Measurements from ENCODE around the gene PRR12. TPM values are rescaled to one million over a fixed set of nuclear protein-coding genes. Genes with fewer than 3 reads are reported as not detected.

Gene PRR12
- total RNA-seq, 1 donor from 2014 or later: 8.9 TPM

DNA sequence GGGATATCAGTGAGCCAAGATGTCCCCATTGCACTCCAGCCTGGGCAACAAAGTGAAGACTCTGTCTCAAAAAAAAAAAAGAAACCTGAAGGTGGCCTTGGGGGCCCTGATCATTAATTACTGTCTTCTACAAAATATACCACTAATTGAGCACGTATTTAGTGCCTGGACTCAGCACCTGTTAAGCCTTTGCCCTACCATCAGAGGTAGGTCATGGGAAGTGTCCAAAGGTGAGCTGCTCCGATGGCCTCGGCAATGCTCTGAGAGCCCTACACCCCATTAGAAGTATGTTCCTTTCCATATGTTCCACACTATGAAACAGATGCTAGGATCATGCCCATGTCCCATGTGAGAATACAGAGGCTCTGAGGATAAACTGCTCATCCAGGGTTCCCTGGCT lies 31.5 kb upstream of the PRR12 start:
- H3K4me3 ChIP-seq (ENCODE audit: low read depth, low read length): no peak overlapping the region
- no peaks in the 10 kb centered on the region for H3K27me3 ChIP-seq (ENCODE audit: control insufficient read depth, insufficient read depth, low read length)
- peaks cover 5% of the 10 kb centered on the region for H3K36me3 ChIP-seq (ENCODE audit: control insufficient read depth, insufficient read depth, low read length)
- DNase-seq (ENCODE audit: low read depth): no peak
- TF ChIP-seq, protein P1, sequence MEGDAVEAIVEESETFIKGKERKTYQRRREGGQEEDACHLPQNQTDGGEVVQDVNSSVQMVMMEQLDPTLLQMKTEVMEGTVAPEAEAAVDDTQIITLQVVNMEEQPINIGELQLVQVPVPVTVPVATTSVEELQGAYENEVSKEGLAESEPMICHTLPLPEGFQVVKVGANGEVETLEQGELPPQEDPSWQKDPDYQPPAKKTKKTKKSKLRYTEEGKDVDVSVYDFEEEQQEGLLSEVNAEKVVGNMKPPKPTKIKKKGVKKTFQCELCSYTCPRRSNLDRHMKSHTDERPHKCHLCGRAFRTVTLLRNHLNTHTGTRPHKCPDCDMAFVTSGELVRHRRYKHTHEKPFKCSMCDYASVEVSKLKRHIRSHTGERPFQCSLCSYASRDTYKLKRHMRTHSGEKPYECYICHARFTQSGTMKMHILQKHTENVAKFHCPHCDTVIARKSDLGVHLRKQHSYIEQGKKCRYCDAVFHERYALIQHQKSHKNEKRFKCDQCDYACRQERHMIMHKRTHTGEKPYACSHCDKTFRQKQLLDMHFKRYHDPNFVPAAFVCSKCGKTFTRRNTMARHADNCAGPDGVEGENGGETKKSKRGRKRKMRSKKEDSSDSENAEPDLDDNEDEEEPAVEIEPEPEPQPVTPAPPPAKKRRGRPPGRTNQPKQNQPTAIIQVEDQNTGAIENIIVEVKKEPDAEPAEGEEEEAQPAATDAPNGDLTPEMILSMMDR (IDR thresholded peaks at IDR 0.05; ENCODE audit: insufficient read depth, low read length, poor library complexity, severe bottlenecking): no peak

DNA sequence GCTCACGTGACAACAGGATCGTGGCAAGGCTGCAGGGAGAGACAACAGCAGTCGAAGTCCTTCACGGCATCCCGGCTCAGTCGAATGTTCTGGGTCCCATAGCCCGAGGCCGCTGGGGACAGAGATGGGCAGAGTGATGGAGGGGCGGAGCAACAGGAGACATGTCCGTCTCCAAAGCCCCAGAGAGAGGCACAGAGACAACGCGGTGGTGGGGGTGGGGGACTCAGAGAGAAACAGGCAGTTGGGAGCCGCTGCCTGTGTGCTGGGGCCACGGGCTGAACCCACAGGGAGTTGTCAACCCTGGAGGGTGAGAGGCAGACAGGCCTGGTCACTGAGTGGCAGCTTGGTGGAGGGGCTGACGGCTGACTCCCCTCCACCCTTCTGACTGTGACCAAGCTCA lies 31.1 kb upstream of the PRR12 start:
- TF ChIP-seq, protein P1 (IDR thresholded peaks at IDR 0.05; ENCODE audit: insufficient read depth, low read length, poor library complexity, severe bottlenecking): no peak
- no peak for DNase-seq (ENCODE audit: low read depth)
- Histone ChIP-seq H3K27me3 (ENCODE audit: control insufficient read depth, insufficient read depth, low read length) (no peaks in the 10 kb centered on the region), H3K4me3 (ENCODE audit: low read depth, low read length) (no peak overlapping the region), H3K36me3 (ENCODE audit: control insufficient read depth, insufficient read depth, low read length) (peaks cover 5% of the 10 kb centered on the region)

DNA sequence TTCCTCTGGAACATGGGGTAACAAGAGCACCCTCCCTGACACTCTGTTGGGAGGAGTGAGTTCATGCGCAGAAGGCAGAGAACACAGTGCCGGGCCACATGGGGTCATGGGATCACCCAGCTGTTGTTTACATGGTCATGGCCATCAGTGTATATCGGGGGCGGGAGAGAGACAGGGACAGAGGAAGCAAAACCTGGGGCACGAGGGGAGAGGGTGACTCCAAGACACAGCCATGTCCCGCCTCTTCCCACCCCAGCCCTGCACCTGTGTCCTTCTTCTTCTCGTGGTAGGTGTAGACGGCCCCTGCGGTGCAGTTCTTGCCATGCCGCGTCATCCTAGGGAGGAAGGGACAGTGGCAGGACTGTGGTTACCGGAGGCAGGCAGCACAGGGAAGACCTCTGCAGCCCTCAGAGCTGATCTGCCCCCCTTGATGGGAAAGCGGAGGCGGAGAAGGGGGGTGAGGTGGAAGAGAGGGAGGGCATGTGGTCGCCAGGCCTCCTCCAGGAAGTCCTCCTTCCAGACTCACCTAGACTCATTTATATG lies 30.6 kb upstream of the PRR12 start:
- TF ChIP-seq, protein P1 (IDR thresholded peaks at IDR 0.05; ENCODE audit: insufficient read depth, low read length, poor library complexity, severe bottlenecking): no peak
- no peak for DNase-seq (ENCODE audit: low read depth)
- no peak overlapping the region for H3K4me3 ChIP-seq (ENCODE audit: low read depth, low read length)
- peaks cover 5% of the 10 kb centered on the region for H3K36me3 ChIP-seq (ENCODE audit: control insufficient read depth, insufficient read depth, low read length)
- H3K27me3 ChIP-seq (ENCODE audit: control insufficient read depth, insufficient read depth, low read length): no peaks in the 10 kb centered on the region

DNA sequence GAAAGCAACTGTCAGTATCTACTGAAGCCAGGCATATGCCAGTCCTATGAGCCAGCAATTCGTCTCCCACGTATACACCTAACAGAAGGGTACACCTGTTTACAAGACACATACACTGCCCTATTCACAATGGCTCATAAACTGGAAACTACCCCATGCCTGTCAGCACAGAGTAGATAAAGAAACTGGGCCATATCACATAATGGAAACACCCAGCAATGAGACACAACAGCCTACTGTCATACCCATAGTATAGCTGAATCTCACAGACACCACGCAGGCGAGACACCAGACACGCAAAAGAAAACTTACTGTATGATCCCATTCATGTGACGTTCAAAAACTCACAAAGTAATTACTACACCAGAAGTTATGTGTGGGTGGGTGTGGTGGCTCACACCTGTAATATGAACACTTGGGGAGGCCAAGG lies 26.4 kb upstream of the PRR12 start:
- Histone ChIP-seq H3K27me3 (ENCODE audit: control insufficient read depth, insufficient read depth, low read length) (no peaks in the 10 kb centered on the region), H3K36me3 (ENCODE audit: control insufficient read depth, insufficient read depth, low read length) (no peaks in the 10 kb centered on the region), H3K4me3 (ENCODE audit: low read depth, low read length) (no peak overlapping the region)
- no peak for DNase-seq (ENCODE audit: low read depth)
- TF ChIP-seq, protein P1 (IDR thresholded peaks at IDR 0.05; ENCODE audit: insufficient read depth, low read length, poor library complexity, severe bottlenecking): no peak

DNA sequence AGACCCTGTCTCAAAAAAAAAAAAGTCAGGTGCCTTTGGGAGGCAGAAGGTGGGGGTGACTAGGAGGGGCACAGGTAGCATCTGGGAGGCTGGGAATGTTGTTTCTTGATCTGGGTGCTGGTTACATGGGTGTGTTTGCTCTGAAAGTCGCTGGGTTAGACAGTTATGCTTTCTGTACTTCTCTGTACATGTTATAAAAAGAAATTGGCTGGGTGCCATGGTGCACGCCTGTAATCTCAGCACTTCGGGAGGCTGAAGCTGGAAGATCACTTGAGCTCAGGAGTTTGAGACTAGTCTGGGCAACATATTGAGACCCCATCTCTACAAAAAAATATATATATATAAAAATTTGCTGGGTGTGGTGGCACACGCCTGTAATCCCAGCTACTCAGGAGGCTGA lies 25.7 kb upstream of the PRR12 start:
- H3K27me3 ChIP-seq (ENCODE audit: control insufficient read depth, insufficient read depth, low read length): no peaks in the 10 kb centered on the region
- H3K4me3 ChIP-seq (ENCODE audit: low read depth, low read length): no peak overlapping the region
- DNase-seq (ENCODE audit: low read depth): no peak
- H3K36me3 ChIP-seq (ENCODE audit: control insufficient read depth, insufficient read depth, low read length): no peaks in the 10 kb centered on the region
- TF ChIP-seq, protein P1 (IDR thresholded peaks at IDR 0.05; ENCODE audit: insufficient read depth, low read length, poor library complexity, severe bottlenecking): no peak

DNA sequence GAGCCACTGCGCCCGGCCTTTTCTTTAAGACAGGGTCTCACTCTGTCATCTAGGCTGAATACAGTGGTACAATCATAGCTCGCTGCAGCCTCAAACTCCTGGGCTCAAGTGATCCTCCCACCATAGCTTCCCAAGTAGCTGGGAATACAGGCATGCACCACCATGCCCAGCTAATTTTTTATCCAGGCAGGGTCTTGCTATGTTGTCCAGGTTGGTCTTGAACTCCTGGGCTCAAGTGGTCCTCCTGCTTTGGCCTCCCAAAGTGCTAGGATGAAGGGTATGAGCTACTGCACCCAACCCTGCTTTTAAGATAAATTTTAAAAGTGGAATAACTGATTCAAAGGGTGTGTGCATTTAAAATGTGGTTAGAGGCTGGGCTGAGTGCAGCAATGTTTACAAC lies 24.7 kb upstream of the PRR12 start:
- Histone ChIP-seq H3K27me3 (ENCODE audit: control insufficient read depth, insufficient read depth, low read length) (no peaks in the 10 kb centered on the region), H3K36me3 (ENCODE audit: control insufficient read depth, insufficient read depth, low read length) (no peaks in the 10 kb centered on the region), H3K4me3 (ENCODE audit: low read depth, low read length) (no peak overlapping the region)
- TF ChIP-seq, protein P1 (IDR thresholded peaks at IDR 0.05; ENCODE audit: insufficient read depth, low read length, poor library complexity, severe bottlenecking): no peak
- DNase-seq (ENCODE audit: low read depth): no peak

All from kidney epithelial cell (primary cell).